RWPE2 (cell line): ENCODE data around the gene LPCAT3.
A peak's percentile ranks its signal among the peaks of the same experiment; 100 is the strongest.

ENCODE experiments used
- ATAC-seq: fragments of 200-7000 bp; cut with Tn5 transposase; 3 replicates; pipeline ENCODE4 v1.9.1; 2021; ENCODE audit warnings: low read depth
- DNase-seq: peaks from one replicate; pipeline ENCODE4 v3.0.0-alpha.2; 2020; ENCODE audit warnings: low spot score
- H3K27ac ChIP-seq: fragments of 450-650 bp; 2 replicates; pipeline ENCODE4 v1.5.1; 2017; ENCODE audit warnings: mild to moderate bottlenecking; ENCODE audit not compliant: poor library complexity, severe bottlenecking
- H3K27me3 ChIP-seq: fragments of 250-450 bp; sonication (Bioruptor Pico); 2 replicates; pipeline ENCODE4 v1.5.1; 2021; ENCODE audit warnings: mild to moderate bottlenecking, moderate library complexity; ENCODE audit not compliant: insufficient read depth, poor library complexity, severe bottlenecking
- H3K36me3 ChIP-seq: fragments of 250-450 bp; sonication (Bioruptor Pico); 2 replicates; pipeline ENCODE4 v1.5.1; 2020; ENCODE audit warnings: low read depth, mild to moderate bottlenecking, moderate library complexity
- H3K4me1 ChIP-seq: fragments of 250-450 bp; sonication (Bioruptor Pico); 2 replicates; pipeline ENCODE4 v1.5.1; 2021; ENCODE audit warnings: mild to moderate bottlenecking, moderate library complexity; ENCODE audit not compliant: insufficient read depth, poor library complexity, severe bottlenecking
- H3K4me3 ChIP-seq: fragments of 250-450 bp; sonication (Bioruptor Pico); 2 replicates; pipeline ENCODE4 v1.5.1; 2021; ENCODE audit warnings: mild to moderate bottlenecking, moderate library complexity; ENCODE audit not compliant: severe bottlenecking
- H3K9me3 ChIP-seq: fragments of 250-450 bp; sonication (Bioruptor Pico); 2 replicates; pipeline ENCODE4 v1.5.1; 2021; ENCODE audit warnings: mild to moderate bottlenecking, moderate library complexity; ENCODE audit not compliant: severe bottlenecking
- TF ChIP-seq, protein P1 (sequence below): fragments of 450-650 bp; IDR thresholded peaks from one replicate; pipeline ENCODE4 v1.5.1; 2017; ENCODE audit warnings: mild to moderate bottlenecking, moderate library complexity; ENCODE audit not compliant: poor library complexity, severe bottlenecking

The LPCAT3 gene

DNA sequence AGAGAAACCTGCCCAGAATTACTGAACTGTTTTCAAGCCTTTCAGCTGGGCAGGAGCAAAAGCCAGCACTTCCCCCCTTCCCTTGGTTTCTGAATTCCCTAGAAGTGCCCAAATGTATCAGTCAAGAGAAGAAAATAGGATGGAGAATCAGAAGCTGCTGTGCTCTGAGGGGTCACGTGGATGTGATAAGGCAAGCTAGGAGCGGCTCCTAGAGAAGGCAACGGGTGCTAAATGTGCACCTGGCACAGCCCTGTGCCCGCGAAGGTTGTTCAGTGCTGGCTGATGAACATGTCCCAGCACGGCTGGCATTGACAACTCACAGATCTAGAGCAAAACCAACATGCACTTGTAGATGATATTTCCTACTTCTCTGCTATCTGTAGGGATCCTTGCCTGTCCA lies 39.3 kb downstream of the LPCAT3 start:
- TF ChIP-seq, protein P1, sequence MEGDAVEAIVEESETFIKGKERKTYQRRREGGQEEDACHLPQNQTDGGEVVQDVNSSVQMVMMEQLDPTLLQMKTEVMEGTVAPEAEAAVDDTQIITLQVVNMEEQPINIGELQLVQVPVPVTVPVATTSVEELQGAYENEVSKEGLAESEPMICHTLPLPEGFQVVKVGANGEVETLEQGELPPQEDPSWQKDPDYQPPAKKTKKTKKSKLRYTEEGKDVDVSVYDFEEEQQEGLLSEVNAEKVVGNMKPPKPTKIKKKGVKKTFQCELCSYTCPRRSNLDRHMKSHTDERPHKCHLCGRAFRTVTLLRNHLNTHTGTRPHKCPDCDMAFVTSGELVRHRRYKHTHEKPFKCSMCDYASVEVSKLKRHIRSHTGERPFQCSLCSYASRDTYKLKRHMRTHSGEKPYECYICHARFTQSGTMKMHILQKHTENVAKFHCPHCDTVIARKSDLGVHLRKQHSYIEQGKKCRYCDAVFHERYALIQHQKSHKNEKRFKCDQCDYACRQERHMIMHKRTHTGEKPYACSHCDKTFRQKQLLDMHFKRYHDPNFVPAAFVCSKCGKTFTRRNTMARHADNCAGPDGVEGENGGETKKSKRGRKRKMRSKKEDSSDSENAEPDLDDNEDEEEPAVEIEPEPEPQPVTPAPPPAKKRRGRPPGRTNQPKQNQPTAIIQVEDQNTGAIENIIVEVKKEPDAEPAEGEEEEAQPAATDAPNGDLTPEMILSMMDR: no peak
- Histone ChIP-seq H3K4me1 (no peaks in the 10 kb centered on the region), H3K27me3 (no peaks in the 10 kb centered on the region), H3K27ac (peak overlapping the region; percentile 2), H3K36me3 (peaks cover 68% of the 10 kb centered on the region), H3K9me3 (no peaks in the 10 kb centered on the region), H3K4me3 (no peak overlapping the region)
- no peak for DNase-seq
- peak; percentile 4; the same call in 1 of the 3 replicates for ATAC-seq

DNA sequence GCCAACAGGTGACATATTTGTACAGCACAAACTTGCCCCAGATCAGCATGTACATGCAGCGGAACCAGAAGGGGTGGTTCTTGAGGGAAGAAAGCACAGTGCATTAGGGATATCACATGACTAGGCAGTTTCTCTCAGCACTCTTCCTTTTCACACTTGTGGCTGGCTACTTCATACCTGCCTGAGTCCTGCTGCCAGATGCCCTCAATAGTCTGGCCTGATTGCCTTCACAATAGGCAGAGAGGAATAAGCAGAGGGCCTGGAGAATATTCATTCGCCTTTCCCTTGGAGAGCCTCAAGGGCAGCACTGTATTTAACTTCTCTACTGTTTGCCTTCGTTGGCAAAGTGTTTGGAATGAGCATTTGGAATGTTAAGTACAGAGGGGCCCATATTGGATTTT lies 39.7 kb downstream of the LPCAT3 start:
- H3K36me3 ChIP-seq: peaks cover 69% of the 10 kb centered on the region

DNA sequence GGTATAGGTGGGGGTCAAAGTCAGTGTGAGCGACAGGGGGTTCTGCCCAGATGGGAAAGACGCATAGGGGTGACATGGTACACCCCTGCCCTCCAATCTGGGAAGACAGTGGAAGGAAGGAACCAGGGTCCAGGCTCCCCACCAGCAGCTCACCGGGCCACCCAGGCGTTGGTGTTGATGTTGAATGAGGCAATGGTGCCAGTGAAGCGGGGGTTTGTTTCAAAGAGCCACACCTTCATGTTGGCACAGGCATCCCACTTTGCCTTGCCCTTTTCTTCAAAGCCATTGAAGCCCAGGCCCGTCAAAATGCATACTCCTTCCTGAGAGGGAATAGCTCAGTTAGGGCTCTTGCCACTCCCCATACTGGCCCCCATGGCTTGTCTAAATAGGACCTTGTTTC lies 40.1 kb downstream of the LPCAT3 start:
- Histone ChIP-seq H3K27ac (no peak overlapping the region), H3K4me3 (no peak overlapping the region), H3K9me3 (no peaks in the 10 kb centered on the region), H3K4me1 (no peaks in the 10 kb centered on the region), H3K27me3 (no peaks in the 10 kb centered on the region), H3K36me3 (peaks cover 72% of the 10 kb centered on the region)
- ATAC-seq (no peak), DNase-seq (no peak)
- TF ChIP-seq, protein P1: no peak

More for the DNA sequence above, 39.7 kb downstream of the LPCAT3 start:
- Histone ChIP-seq H3K27me3 (no peaks in the 10 kb centered on the region), H3K4me1 (no peaks in the 10 kb centered on the region), H3K27ac (peak overlapping the region; percentile 2), H3K9me3 (no peaks in the 10 kb centered on the region), H3K4me3 (no peak overlapping the region)
- ATAC-seq (no peak), DNase-seq (no peak)
- TF ChIP-seq, protein P1: no peak

DNA sequence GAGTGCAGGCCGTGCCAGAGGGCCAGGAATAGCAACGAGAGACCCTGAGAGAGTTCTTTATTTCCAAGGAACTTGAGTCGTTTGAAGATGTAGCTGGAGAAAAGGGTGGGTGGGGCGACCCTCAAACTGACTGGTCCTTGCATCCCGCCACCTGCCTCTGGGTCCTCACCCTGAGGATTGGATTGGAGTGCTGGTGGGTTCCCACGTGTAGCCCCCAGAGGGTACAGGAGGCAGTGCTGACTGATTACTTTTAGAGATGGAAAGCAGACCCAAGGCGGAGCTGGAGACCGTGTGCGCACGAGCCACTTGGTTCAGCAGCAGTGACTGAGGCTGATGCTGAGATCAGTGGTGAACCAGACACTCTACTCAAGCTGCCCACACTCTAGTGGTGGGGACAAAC lies 40.6 kb downstream of the LPCAT3 start:
- Histone ChIP-seq H3K27ac (no peak overlapping the region), H3K9me3 (no peaks in the 10 kb centered on the region), H3K4me1 (no peaks in the 10 kb centered on the region), H3K36me3 (peaks cover 67% of the 10 kb centered on the region), H3K4me3 (no peak overlapping the region), H3K27me3 (no peaks in the 10 kb centered on the region)
- TF ChIP-seq, protein P1: no peak
- no peak for ATAC-seq
- no peak for DNase-seq

DNA sequence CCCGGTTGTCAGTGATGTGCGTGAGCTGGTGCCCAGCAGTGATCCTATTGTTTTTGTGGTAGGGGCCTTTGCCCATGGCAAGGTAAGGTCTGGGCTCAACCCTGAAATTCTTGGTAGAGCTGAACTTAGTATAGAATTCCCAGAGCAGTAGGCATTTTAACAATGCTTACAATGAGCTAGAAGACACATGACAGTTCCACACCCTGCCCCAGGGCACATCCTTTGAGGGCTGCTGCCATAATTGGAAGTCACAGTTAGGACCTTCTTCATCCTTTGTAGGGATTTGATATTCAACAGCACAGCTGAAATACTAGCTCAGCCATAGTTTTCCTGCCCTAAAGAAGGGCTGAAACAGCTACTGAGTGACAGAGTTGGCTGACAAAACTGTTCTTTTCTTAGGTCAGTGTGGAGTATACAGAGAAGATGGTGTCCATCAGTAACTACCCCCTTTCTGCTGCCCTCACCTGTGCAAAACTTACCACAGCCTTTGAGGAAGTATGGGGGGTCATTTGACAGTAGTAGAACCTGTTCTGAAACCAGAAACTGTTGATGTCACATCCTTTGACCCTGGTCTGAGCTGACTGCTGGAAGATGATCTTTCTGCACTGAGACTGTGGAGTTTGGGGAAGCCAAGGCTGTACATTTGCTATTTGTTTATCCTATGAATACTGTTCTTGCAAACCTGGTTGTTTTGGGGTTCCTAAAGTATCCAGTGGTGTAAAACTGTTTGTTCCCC lies 42.8 kb downstream of the LPCAT3 start:
- DNase-seq (no peak), ATAC-seq (no peak)
- Histone ChIP-seq H3K9me3 (no peaks in the 10 kb centered on the region), H3K27ac (no peak overlapping the region), H3K27me3 (no peaks in the 10 kb centered on the region), H3K4me1 (no peaks in the 10 kb centered on the region), H3K4me3 (no peak overlapping the region), H3K36me3 (peaks cover 58% of the 10 kb centered on the region)
- TF ChIP-seq, protein P1: no peak
